Inferior parietal cortex (tissue), 1 donor: ENCODE results near the gene TCEA2.

Experiments
- DNase-seq: peaks from one replicate; pipeline ENCODE4 v3.0.0-alpha.2; 2016; ENCODE audit errors: extremely low spot score

The TCEA2 gene

GRCh38 chr20:64065062-64065973 lies 2.3 kb downstream of the TCEA2 start:
- no peak for DNase-seq

- DNase-seq = no peak
Measured at GRCh38 chr20:64065974-64066343, 3.0 kb downstream of the TCEA2 start.

- DNase-seq = no peak
Measured at GRCh38 chr20:64067005-64067632, 4.1 kb downstream of the TCEA2 start.

GRCh38 chr20:64067733-64068307 lies 4.8 kb downstream of the TCEA2 start:
- no peak for DNase-seq

GRCh38 chr20:64068386-64069208 lies 5.6 kb downstream of the TCEA2 start:
- no peak for DNase-seq

- no peak for DNase-seq
Measured at GRCh38 chr20:64069209-64069613, 6.2 kb downstream of the TCEA2 start.

- no peak for DNase-seq
Measured at GRCh38 chr20:64069614-64070243, 6.7 kb downstream of the TCEA2 start.

- no peak for DNase-seq
Measured at GRCh38 chr20:64070244-64070993, 7.4 kb downstream of the TCEA2 start.

GRCh38 chr20:64071341-64072332 lies 8.6 kb downstream of the TCEA2 start:
- DNase-seq = no peak

- no peak for DNase-seq
Measured at GRCh38 chr20:64072498-64073063, 9.6 kb downstream of the TCEA2 start.

- no peak for DNase-seq
Measured at GRCh38 chr20:64073476-64074183, 10.6 kb downstream of the TCEA2 start.

GRCh38 chr20:64074184-64074789 lies 11.3 kb downstream of the TCEA2 start:
- no peak for DNase-seq

GRCh38 chr20:64074963-64075362 lies 12.0 kb downstream of the TCEA2 start:
- no peak for DNase-seq

GRCh38 chr20:64075556-64075955 lies 12.6 kb downstream of the TCEA2 start:
- DNase-seq = no peak

GRCh38 chr20:64076061-64076997 lies 13.3 kb downstream of the TCEA2 start:
- DNase-seq = no peak

GRCh38 chr20:64077094-64077493 lies 14.1 kb downstream of the TCEA2 start:
- DNase-seq = no peak

GRCh38 chr20:64077541-64077875 lies 14.5 kb downstream of the TCEA2 start:
- DNase-seq = no peak
